Central memory CD4-positive, alpha-beta T cell (primary cell): Measurements from ENCODE around the gene SCN2B.

ENCODE experiments used
- DNase-seq: peaks from one replicate; pipeline ENCODE4 v3.0.0; 2022

SCN2B gene

GRCh38 chr11:118132385-118133151 lies 43.9 kb downstream of the SCN2B start:
- no peak for DNase-seq

- no peak for DNase-seq
Observed at GRCh38 chr11:118129471-118130172, 46.8 kb downstream of the SCN2B start.

- DNase-seq = no peak
Observed at GRCh38 chr11:118128721-118129470, 47.5 kb downstream of the SCN2B start.

GRCh38 chr11:118128310-118128709 lies 48.1 kb downstream of the SCN2B start:
- DNase-seq = no peak

- DNase-seq = no peak
Observed at GRCh38 chr11:118126082-118126838, 50.2 kb downstream of the SCN2B start.

- no peak for DNase-seq
Observed at GRCh38 chr11:118124929-118125535, 51.4 kb downstream of the SCN2B start.

GRCh38 chr11:118120793-118121192 lies 55.6 kb downstream of the SCN2B start:
- no peak for DNase-seq

GRCh38 chr11:118117790-118118601 lies 58.4 kb downstream of the SCN2B start:
- no peak for DNase-seq

- no peak for DNase-seq
Observed at GRCh38 chr11:118115048-118115447, 61.4 kb downstream of the SCN2B start.

GRCh38 chr11:118114266-118114665 lies 62.2 kb downstream of the SCN2B start:
- no peak for DNase-seq

GRCh38 chr11:118112711-118113430 lies 63.6 kb downstream of the SCN2B start:
- DNase-seq = no peak
